ENCODE results near the gene TNXB. TPM values are rescaled to one million over a fixed set of nuclear protein-coding genes. Genes with fewer than 3 reads are reported as not detected.

The TNXB gene
- total and polyA plus RNA-seq, 9 of the 15 experiments (the other 6 are each of a cell fraction or from before 2014, with no cell fraction given), result 0.14 to 28.1 (median 12.4) TPM

GRCh38 chr6:32128751-32129296 is 19.7 kb upstream of the TNXB start (continued):
- TF ChIP-seq, protein P1, sequence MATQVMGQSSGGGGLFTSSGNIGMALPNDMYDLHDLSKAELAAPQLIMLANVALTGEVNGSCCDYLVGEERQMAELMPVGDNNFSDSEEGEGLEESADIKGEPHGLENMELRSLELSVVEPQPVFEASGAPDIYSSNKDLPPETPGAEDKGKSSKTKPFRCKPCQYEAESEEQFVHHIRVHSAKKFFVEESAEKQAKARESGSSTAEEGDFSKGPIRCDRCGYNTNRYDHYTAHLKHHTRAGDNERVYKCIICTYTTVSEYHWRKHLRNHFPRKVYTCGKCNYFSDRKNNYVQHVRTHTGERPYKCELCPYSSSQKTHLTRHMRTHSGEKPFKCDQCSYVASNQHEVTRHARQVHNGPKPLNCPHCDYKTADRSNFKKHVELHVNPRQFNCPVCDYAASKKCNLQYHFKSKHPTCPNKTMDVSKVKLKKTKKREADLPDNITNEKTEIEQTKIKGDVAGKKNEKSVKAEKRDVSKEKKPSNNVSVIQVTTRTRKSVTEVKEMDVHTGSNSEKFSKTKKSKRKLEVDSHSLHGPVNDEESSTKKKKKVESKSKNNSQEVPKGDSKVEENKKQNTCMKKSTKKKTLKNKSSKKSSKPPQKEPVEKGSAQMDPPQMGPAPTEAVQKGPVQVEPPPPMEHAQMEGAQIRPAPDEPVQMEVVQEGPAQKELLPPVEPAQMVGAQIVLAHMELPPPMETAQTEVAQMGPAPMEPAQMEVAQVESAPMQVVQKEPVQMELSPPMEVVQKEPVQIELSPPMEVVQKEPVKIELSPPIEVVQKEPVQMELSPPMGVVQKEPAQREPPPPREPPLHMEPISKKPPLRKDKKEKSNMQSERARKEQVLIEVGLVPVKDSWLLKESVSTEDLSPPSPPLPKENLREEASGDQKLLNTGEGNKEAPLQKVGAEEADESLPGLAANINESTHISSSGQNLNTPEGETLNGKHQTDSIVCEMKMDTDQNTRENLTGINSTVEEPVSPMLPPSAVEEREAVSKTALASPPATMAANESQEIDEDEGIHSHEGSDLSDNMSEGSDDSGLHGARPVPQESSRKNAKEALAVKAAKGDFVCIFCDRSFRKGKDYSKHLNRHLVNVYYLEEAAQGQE (IDR thresholded peaks at IDR 0.05; ENCODE audit: borderline replicate concordance), result no peak
- TF ChIP-seq, protein P1 (CRISPR knock-in tag; IDR thresholded peaks at IDR 0.05; ENCODE audit: low read depth), result 0 out of 2 replicates have a peak, but pooled peaks have one; percentile 49
- TF ChIP-seq RBBP5 (IDR thresholded peaks at IDR 0.05; ENCODE audit: borderline replicate concordance, insufficient read depth, low read length, poor library complexity, severe bottlenecking) (peak; percentile 66), HBP1 (CRISPR knock-in tag; IDR thresholded peaks at IDR 0.05) (0 out of 2 replicates have a peak, but pooled peaks have one; percentile 18)
- TF ChIP-seq, protein P2, sequence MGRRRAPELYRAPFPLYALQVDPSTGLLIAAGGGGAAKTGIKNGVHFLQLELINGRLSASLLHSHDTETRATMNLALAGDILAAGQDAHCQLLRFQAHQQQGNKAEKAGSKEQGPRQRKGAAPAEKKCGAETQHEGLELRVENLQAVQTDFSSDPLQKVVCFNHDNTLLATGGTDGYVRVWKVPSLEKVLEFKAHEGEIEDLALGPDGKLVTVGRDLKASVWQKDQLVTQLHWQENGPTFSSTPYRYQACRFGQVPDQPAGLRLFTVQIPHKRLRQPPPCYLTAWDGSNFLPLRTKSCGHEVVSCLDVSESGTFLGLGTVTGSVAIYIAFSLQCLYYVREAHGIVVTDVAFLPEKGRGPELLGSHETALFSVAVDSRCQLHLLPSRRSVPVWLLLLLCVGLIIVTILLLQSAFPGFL (CRISPR knock-in tag; IDR thresholded peaks at IDR 0.05), result no peak

Data from K562 (cell line).